ENCODE results near the gene TENM4. TPM values are rescaled to one million over a fixed set of nuclear protein-coding genes. Genes with fewer than 3 reads are reported as not detected.
A peak's percentile ranks its signal among the peaks of the same experiment; 100 is the strongest.

Gene TENM4
- total and polyA plus RNA-seq, 4 donors, result 0.02 to 0.33 (median 0.14) TPM

DNA sequence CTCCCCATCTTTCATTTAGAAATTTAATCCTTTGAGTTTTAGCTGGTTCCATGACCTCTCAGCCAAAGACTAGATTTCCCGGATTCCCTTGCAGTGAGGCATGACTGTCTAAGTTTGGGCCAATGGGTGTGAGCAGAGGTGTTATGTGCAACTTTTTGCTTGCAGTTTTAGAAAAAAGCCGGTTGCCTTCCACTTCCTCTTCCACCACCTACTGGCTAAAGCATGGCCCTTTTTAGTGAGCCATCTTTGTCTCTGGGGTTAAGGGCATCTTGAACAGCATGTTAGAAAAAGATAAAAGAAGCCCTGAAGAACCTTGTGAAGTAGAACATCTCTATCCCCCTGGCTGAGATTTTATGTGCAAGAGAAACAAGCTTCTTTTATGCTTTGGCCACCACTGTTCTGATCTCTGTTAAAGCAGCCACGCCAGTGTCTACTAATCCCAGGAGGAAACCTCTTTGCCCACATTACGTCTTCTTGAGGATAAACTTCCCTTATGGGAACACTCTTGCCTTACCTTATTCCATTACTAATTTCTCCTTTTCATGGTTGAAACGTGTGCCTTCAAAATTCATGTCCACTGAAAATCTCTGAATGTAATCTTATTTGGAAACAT lies 279.9 kb downstream of the TENM4 start:
- WGBS, result 64% methylated on average over 5 of the region's 5 CpGs
- Histone ChIP-seq H3K4me1 (ENCODE audit: control insufficient read depth in 4 of 4, insufficient read depth in 4 of 4, low read length in 3 of 4) (no peaks in the 10 kb centered on the region), H3K9me3 (ENCODE audit: control insufficient read depth in 4 of 4, low read length in 3 of 4) (no peaks in the 10 kb centered on the region), H3K9ac (ENCODE audit: low read depth in 1 of 2, low read length in 2 of 2) (no peak overlapping the region), H3K27me3 (ENCODE audit: control insufficient read depth in 4 of 4, insufficient read depth in 4 of 4, low read length in 3 of 4) (no peaks in the 10 kb centered on the region), H3K36me3 (ENCODE audit: control insufficient read depth in 4 of 4, insufficient read depth in 3 of 4, low read depth in 1 of 4, low read length in 3 of 4) (no peaks in the 10 kb centered on the region), H3K27ac (ENCODE audit: low read depth in 1 of 2, low read length in 2 of 2) (no peak overlapping the region), H3K4me3 (ENCODE audit: low read depth in 1 of 3, low read length in 3 of 3) (no peak overlapping the region)
- DNase-seq (ENCODE audit: low spot score), result no peak
- TF ChIP-seq, protein P1, sequence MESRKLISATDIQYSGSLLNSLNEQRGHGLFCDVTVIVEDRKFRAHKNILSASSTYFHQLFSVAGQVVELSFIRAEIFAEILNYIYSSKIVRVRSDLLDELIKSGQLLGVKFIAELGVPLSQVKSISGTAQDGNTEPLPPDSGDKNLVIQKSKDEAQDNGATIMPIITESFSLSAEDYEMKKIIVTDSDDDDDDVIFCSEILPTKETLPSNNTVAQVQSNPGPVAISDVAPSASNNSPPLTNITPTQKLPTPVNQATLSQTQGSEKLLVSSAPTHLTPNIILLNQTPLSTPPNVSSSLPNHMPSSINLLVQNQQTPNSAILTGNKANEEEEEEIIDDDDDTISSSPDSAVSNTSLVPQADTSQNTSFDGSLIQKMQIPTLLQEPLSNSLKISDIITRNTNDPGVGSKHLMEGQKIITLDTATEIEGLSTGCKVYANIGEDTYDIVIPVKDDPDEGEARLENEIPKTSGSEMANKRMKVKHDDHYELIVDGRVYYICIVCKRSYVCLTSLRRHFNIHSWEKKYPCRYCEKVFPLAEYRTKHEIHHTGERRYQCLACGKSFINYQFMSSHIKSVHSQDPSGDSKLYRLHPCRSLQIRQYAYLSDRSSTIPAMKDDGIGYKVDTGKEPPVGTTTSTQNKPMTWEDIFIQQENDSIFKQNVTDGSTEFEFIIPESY (IDR thresholded peaks at IDR 0.05), result no peak
- TF ChIP-seq HNF4G (IDR thresholded peaks at IDR 0.05) (no peak), TAF1 (conservative IDR thresholded peaks at IDR 0.05) (no peak), RAD21 (IDR thresholded peaks at IDR 0.05) (peak in 1 of 2 donors; percentile 32), GABPA (IDR thresholded peaks at IDR 0.05 in 1 of 2, conservative IDR thresholded peaks at IDR 0.05 in 1 of 2) (no peak)
- TF ChIP-seq, protein P2, sequence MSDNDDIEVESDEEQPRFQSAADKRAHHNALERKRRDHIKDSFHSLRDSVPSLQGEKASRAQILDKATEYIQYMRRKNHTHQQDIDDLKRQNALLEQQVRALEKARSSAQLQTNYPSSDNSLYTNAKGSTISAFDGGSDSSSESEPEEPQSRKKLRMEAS (IDR thresholded peaks at IDR 0.05), result no peak
- TF ChIP-seq, protein P3, sequence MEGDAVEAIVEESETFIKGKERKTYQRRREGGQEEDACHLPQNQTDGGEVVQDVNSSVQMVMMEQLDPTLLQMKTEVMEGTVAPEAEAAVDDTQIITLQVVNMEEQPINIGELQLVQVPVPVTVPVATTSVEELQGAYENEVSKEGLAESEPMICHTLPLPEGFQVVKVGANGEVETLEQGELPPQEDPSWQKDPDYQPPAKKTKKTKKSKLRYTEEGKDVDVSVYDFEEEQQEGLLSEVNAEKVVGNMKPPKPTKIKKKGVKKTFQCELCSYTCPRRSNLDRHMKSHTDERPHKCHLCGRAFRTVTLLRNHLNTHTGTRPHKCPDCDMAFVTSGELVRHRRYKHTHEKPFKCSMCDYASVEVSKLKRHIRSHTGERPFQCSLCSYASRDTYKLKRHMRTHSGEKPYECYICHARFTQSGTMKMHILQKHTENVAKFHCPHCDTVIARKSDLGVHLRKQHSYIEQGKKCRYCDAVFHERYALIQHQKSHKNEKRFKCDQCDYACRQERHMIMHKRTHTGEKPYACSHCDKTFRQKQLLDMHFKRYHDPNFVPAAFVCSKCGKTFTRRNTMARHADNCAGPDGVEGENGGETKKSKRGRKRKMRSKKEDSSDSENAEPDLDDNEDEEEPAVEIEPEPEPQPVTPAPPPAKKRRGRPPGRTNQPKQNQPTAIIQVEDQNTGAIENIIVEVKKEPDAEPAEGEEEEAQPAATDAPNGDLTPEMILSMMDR (IDR thresholded peaks at IDR 0.05; ENCODE audit: low read depth, low read length, missing input control), result peak; percentile 17

DNA sequence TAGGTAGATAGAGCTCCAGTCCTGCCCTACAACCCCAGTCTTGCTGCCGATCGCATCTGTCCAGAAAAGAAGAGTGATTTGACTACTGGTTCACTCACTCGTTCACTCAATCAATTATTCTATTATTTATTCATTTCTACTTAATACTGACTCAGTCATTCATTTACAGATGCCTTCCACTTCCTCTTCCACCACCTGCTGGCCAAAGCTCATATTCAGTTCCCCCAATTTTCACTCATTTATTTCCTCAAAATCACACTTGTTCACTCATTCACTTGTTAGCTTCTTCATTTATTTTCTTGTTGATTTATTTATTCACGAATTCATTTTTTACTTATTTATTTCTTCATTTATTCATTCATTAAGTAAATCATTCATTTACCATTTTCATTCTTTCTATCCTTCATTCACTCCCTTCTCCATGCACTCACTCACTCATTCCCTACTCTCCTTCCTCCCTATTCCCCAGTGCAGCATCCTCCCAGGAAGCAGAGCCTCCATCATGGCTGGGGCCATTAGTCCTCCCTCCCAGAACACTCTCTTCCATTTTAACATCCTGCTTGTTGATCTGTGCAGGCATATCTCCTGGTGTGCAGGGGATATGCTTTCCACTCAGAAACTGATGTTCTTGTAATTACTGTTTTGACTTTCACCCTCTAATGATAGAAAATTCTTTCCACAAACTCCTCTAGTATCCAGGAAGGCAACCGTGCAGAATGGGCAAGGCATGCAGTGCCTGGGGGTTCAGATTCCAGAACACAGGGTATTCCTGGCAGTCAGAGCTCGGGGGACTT lies 281.0 kb downstream of the TENM4 start:
- H3K9ac ChIP-seq (ENCODE audit: low read depth in 1 of 2, low read length in 2 of 2), result no peak overlapping the region
- 70% methylated on average over 6 of the region's 6 CpGs for WGBS
- no peak for DNase-seq (ENCODE audit: low spot score)
- H3K4me3 ChIP-seq (ENCODE audit: low read depth in 1 of 3, low read length in 3 of 3), result no peak overlapping the region
- no peaks in the 10 kb centered on the region for H3K4me1 ChIP-seq (ENCODE audit: control insufficient read depth in 4 of 4, insufficient read depth in 4 of 4, low read length in 3 of 4)
- H3K27ac ChIP-seq (ENCODE audit: low read depth in 1 of 2, low read length in 2 of 2), result no peak overlapping the region
- H3K9me3 ChIP-seq (ENCODE audit: control insufficient read depth in 4 of 4, low read length in 3 of 4), result no peaks in the 10 kb centered on the region
- no peaks in the 10 kb centered on the region for H3K27me3 ChIP-seq (ENCODE audit: control insufficient read depth in 4 of 4, insufficient read depth in 4 of 4, low read length in 3 of 4)
- H3K36me3 ChIP-seq (ENCODE audit: control insufficient read depth in 4 of 4, insufficient read depth in 3 of 4, low read depth in 1 of 4, low read length in 3 of 4), result no peaks in the 10 kb centered on the region
- TF ChIP-seq EGR1 (IDR thresholded peaks at IDR 0.05; ENCODE audit: low read depth in 2 of 2) (no peak), NR2F2 (IDR thresholded peaks at IDR 0.05) (no peak), TAF1 (conservative IDR thresholded peaks at IDR 0.05) (no peak), FOXA1 (IDR thresholded peaks at IDR 0.05) (no peak), SP1 (IDR thresholded peaks at IDR 0.05) (no peak), FOXA2 (IDR thresholded peaks at IDR 0.05) (no peak), HNF4A (conservative IDR thresholded peaks at IDR 0.05) (no peak), RAD21 (IDR thresholded peaks at IDR 0.05) (no peak), GABPA (IDR thresholded peaks at IDR 0.05 in 1 of 2, conservative IDR thresholded peaks at IDR 0.05 in 1 of 2) (no peak), HNF4G (IDR thresholded peaks at IDR 0.05) (no peak), RXRA (IDR thresholded peaks at IDR 0.05) (no peak)
- TF ChIP-seq, protein P4, sequence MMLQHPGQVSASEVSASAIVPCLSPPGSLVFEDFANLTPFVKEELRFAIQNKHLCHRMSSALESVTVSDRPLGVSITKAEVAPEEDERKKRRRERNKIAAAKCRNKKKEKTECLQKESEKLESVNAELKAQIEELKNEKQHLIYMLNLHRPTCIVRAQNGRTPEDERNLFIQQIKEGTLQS (IDR thresholded peaks at IDR 0.05), result no peak
- TF ChIP-seq, protein P2 (IDR thresholded peaks at IDR 0.05), result no peak
- TF ChIP-seq, protein P5, sequence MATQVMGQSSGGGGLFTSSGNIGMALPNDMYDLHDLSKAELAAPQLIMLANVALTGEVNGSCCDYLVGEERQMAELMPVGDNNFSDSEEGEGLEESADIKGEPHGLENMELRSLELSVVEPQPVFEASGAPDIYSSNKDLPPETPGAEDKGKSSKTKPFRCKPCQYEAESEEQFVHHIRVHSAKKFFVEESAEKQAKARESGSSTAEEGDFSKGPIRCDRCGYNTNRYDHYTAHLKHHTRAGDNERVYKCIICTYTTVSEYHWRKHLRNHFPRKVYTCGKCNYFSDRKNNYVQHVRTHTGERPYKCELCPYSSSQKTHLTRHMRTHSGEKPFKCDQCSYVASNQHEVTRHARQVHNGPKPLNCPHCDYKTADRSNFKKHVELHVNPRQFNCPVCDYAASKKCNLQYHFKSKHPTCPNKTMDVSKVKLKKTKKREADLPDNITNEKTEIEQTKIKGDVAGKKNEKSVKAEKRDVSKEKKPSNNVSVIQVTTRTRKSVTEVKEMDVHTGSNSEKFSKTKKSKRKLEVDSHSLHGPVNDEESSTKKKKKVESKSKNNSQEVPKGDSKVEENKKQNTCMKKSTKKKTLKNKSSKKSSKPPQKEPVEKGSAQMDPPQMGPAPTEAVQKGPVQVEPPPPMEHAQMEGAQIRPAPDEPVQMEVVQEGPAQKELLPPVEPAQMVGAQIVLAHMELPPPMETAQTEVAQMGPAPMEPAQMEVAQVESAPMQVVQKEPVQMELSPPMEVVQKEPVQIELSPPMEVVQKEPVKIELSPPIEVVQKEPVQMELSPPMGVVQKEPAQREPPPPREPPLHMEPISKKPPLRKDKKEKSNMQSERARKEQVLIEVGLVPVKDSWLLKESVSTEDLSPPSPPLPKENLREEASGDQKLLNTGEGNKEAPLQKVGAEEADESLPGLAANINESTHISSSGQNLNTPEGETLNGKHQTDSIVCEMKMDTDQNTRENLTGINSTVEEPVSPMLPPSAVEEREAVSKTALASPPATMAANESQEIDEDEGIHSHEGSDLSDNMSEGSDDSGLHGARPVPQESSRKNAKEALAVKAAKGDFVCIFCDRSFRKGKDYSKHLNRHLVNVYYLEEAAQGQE (IDR thresholded peaks at IDR 0.05), result no peak
- TF ChIP-seq, protein P3 (IDR thresholded peaks at IDR 0.05; ENCODE audit: low read depth, low read length, missing input control), result no peak
- TF ChIP-seq, protein P1 (IDR thresholded peaks at IDR 0.05), result no peak
